ENCODE measurements around the gene TRIM50. TPM values are rescaled to one million over a fixed set of nuclear protein-coding genes. Genes with fewer than 3 reads are reported as not detected.
A peak's percentile ranks its signal among the peaks of the same experiment; 100 is the strongest.
"Not testable (repeated sequence)": the region's sequence is repeated elsewhere in the genome, so short reads cannot be mapped to it uniquely, and the experiment has no call there.

The TRIM50 gene
- total and polyA plus RNA-seq, 9 of the 15 experiments (the other 6 are each of a cell fraction or from before 2014, with no cell fraction given), result not detected

DNA sequence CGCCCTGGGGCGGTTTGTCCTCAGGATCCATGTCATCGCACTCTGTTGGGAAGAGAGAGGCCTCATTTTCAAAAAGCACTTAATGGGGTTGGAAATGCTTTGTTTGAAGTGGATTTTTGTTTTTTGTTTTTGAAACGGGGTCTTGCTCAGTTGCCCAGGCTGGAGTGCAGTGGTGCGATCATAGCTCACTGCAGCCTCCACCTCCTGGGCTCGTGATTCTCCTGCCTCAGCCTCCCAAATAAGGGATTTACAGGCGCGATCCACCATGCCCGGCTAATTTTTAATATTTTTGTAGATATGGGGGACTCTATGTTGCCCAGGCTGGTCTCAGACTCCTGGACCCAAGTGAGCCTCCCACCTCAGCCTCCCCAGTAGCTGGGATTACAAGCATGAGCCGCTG, 814 bp upstream of the TRIM50 start:
- no peak overlapping the region for H3K9ac ChIP-seq (ENCODE audit: insufficient read depth in 1 of 2, low read depth in 2 of 2, low read length in 2 of 2)
- no peak overlapping the region for H3K4me2 ChIP-seq (ENCODE audit: insufficient read depth, low read length)
- H3K27ac ChIP-seq (ENCODE audit: extremely low read depth, low read depth, low read length), result no peak overlapping the region
- H3K27me3 ChIP-seq (ENCODE audit: control insufficient read depth in 2 of 2, insufficient read depth in 2 of 2, low read length in 2 of 2), result peaks cover 39 to 55% of the 10 kb centered on the region in 2 experiments
- DNase-seq (ENCODE audit: extremely low read depth in 1 of 4, low spot score in 3 of 4), result no peak
- WGBS (ENCODE audit: insufficient coverage, low coverage, missing lambda C conversion rate), result 19% methylated on average over 10 of the region's 10 CpGs
- no peaks in the 10 kb centered on the region for H3K36me3 ChIP-seq (ENCODE audit: control insufficient read depth, insufficient read depth, low read length)
- no peak for TF ChIP-seq TEAD2 (tag; IDR thresholded peaks at IDR 0.05)
- peak; percentile 81 for TF ChIP-seq ZNF121 (CRISPR knock-in tag; conservative IDR thresholded peaks at IDR 0.05)
- peaks cover 0 to 7% of the 10 kb centered on the region in 2 experiments; a peak in 2 of 5 replicates for H3K4me1 ChIP-seq (replicated peaks in 1 of 2; ENCODE audit: control insufficient read depth in 2 of 2, insufficient read depth in 2 of 2, low read length in 2 of 2)
- ChIA-PET POLR2A (interaction anchor here (0.7 kb wide), 1 partner anchor 111 kb away, joined by 4 read pairs; no protein-coding TSS in a partner anchor), CTCF (ENCODE audit: low intra/inter-chr PET ratio) (no interaction called here)
- ATAC-seq, result no peak
- H2AFZ ChIP-seq (ENCODE audit: low read depth, low read length), result no peak overlapping the region
- no peak for FAIRE-seq
- intact Hi-C loops (cut with micrococcal nuclease), result no loop called here
- no peaks in the 10 kb centered on the region for H3K79me2 ChIP-seq (ENCODE audit: control insufficient read depth, insufficient read depth, low read length)
- in situ Hi-C loops (cut with MboI), result no loop called here
- H4K20me1 ChIP-seq (replicated peaks; ENCODE audit: control insufficient read depth, insufficient read depth, low read length), result peaks cover 5% of the 10 kb centered on the region; the same call in 1 of the 2 replicates
- no peaks in the 10 kb centered on the region for H3K9me3 ChIP-seq (replicated peaks; ENCODE audit: control insufficient read depth, insufficient read depth, low read depth, low read length)
- BruUV-seq (replicated peaks), result no TSS peak
- H3K4me3 ChIP-seq, result no peak overlapping the region
- H3K9me1 ChIP-seq (ENCODE audit: control insufficient read depth, insufficient read depth, low read length), result no peaks in the 10 kb centered on the region

DNA sequence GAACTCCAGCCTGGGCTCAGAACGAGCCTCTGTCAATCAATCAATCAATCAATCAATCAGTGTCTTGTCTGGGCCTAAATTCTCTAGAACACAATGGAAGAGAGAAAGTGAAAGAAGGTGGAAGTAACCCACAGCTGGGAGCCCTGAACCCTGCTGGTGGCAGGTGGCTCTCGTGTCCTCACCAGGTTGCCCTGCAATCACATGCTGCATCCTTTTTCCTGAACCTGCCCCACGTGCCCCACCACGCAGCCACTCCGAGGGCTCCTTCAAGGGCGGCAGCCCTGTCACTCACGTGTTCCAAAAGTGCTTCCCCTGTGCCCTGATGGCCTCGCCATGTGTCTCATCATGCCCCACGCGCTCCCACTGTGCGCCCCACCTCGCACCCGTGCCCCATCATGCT, 433 bp downstream of the TRIM50 start:
- WGBS (ENCODE audit: insufficient coverage, low coverage, missing lambda C conversion rate), result 8% methylated on average over 6 of the region's 13 CpGs
- H3K27ac ChIP-seq (ENCODE audit: extremely low read depth, low read depth, low read length); DNase-seq (ENCODE audit: extremely low read depth in 1 of 4, low spot score in 3 of 4); H3K4me1 ChIP-seq (replicated peaks in 1 of 2; ENCODE audit: control insufficient read depth in 2 of 2, insufficient read depth in 2 of 2, low read length in 2 of 2); H3K9ac ChIP-seq (ENCODE audit: insufficient read depth in 1 of 2, low read depth in 2 of 2, low read length in 2 of 2); H2AFZ ChIP-seq (ENCODE audit: low read depth, low read length); H3K9me1 ChIP-seq (ENCODE audit: control insufficient read depth, insufficient read depth, low read length); H3K36me3 ChIP-seq (ENCODE audit: control insufficient read depth, insufficient read depth, low read length); FAIRE-seq; H4K20me1 ChIP-seq (replicated peaks; ENCODE audit: control insufficient read depth, insufficient read depth, low read length); BruUV-seq (replicated peaks); H3K9me3 ChIP-seq (replicated peaks; ENCODE audit: control insufficient read depth, insufficient read depth, low read depth, low read length); CTCF ChIA-PET (ENCODE audit: low intra/inter-chr PET ratio); intact Hi-C loops (cut with micrococcal nuclease); POLR2A ChIA-PET; H3K4me3 ChIP-seq; ATAC-seq; in situ Hi-C loops (cut with MboI); H3K79me2 ChIP-seq (ENCODE audit: control insufficient read depth, insufficient read depth, low read length); H3K4me2 ChIP-seq (ENCODE audit: insufficient read depth, low read length): not testable (repeated sequence)
- TF ChIP-seq, protein P1, sequence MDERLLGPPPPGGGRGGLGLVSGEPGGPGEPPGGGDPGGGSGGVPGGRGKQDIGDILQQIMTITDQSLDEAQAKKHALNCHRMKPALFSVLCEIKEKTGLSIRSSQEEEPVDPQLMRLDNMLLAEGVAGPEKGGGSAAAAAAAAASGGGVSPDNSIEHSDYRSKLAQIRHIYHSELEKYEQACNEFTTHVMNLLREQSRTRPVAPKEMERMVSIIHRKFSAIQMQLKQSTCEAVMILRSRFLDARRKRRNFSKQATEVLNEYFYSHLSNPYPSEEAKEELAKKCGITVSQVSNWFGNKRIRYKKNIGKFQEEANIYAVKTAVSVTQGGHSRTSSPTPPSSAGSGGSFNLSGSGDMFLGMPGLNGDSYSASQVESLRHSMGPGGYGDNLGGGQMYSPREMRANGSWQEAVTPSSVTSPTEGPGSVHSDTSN (CRISPR knock-in tag; IDR thresholded peaks at IDR 0.05; ENCODE audit: low read depth), result not testable (repeated sequence)
- TF ChIP-seq, protein P1 (tag; conservative IDR thresholded peaks at IDR 0.05; ENCODE audit: low read depth), result 0 out of 2 replicates have a peak, but pooled peaks have one; percentile 37
- peak; percentile 24 for TF ChIP-seq MEIS2 (IDR thresholded peaks at IDR 0.05; ENCODE audit: partially characterized antibody)
- TF ChIP-seq, protein P2, sequence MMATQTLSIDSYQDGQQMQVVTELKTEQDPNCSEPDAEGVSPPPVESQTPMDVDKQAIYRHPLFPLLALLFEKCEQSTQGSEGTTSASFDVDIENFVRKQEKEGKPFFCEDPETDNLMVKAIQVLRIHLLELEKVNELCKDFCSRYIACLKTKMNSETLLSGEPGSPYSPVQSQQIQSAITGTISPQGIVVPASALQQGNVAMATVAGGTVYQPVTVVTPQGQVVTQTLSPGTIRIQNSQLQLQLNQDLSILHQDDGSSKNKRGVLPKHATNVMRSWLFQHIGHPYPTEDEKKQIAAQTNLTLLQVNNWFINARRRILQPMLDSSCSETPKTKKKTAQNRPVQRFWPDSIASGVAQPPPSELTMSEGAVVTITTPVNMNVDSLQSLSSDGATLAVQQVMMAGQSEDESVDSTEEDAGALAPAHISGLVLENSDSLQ (IDR thresholded peaks at IDR 0.05), result peak; percentile 32; the same call in 1 of the 2 replicates
- H3K27me3 ChIP-seq (ENCODE audit: control insufficient read depth in 2 of 2, insufficient read depth in 2 of 2, low read length in 2 of 2), result peaks cover 37 to 54% of the 10 kb centered on the region in 2 experiments
